Measurements from ENCODE around the gene GADL1.
A peak's percentile ranks its signal among the peaks of the same experiment; 100 is the strongest.

Gene GADL1

GRCh38 chr3:30811151-30811795 is 83.2 kb downstream of the GADL1 start:
- no peak for DNase-seq (ENCODE audit: low read depth in 2 of 2)

GRCh38 chr3:30810625-30811024 is 83.8 kb downstream of the GADL1 start:
- no peak for DNase-seq (ENCODE audit: low read depth in 2 of 2)

- DNase-seq (ENCODE audit: low read depth in 2 of 2) = no peak
These were observed 88.8 kb downstream of the GADL1 start for GRCh38 chr3:30805695-30806094.

- DNase-seq (ENCODE audit: low read depth in 2 of 2) = no peak
These were observed 89.5 kb downstream of the GADL1 start for GRCh38 chr3:30804984-30805383.

GRCh38 chr3:30795176-30795575 is 99.3 kb downstream of the GADL1 start:
- DNase-seq (ENCODE audit: low read depth in 2 of 2) = no peak

GRCh38 chr3:30793740-30794139 is 100.7 kb downstream of the GADL1 start:
- no peak for DNase-seq (ENCODE audit: low read depth in 2 of 2)

GRCh38 chr3:30790150-30790549 is 104.3 kb downstream of the GADL1 start:
- no peak for DNase-seq (ENCODE audit: low read depth in 2 of 2)

- no peak for DNase-seq (ENCODE audit: low read depth in 2 of 2)
These were observed 108.1 kb downstream of the GADL1 start for GRCh38 chr3:30786365-30786764.

- no peak for DNase-seq (ENCODE audit: low read depth in 2 of 2)
These were observed 114.7 kb downstream of the GADL1 start for GRCh38 chr3:30779686-30780287.

GRCh38 chr3:30778933-30779332 is 115.5 kb downstream of the GADL1 start:
- DNase-seq (ENCODE audit: low read depth in 2 of 2) = no peak

GRCh38 chr3:30777426-30778113 is 116.9 kb downstream of the GADL1 start:
- DNase-seq (ENCODE audit: low read depth in 2 of 2) = no peak

GRCh38 chr3:30776186-30776815 is 118.2 kb downstream of the GADL1 start:
- DNase-seq (ENCODE audit: low read depth in 2 of 2) = no peak

- DNase-seq (ENCODE audit: low read depth in 2 of 2) = no peak
These were observed 119.4 kb downstream of the GADL1 start for GRCh38 chr3:30775040-30775439.

- no peak for DNase-seq (ENCODE audit: low read depth in 2 of 2)
These were observed 120.4 kb downstream of the GADL1 start for GRCh38 chr3:30774062-30774461.

GRCh38 chr3:30770387-30770786 is 124.1 kb downstream of the GADL1 start:
- no peak for DNase-seq (ENCODE audit: low read depth in 2 of 2)

- peak; percentile 38 to 50 for DNase-seq (ENCODE audit: low read depth in 2 of 2)
These were observed 125.5 kb downstream of the GADL1 start for GRCh38 chr3:30768703-30769550.

GRCh38 chr3:30768046-30768445 is 126.4 kb downstream of the GADL1 start:
- DNase-seq (ENCODE audit: low read depth in 2 of 2) = no peak

- no peak for DNase-seq (ENCODE audit: low read depth in 2 of 2)
These were observed 127.9 kb downstream of the GADL1 start for GRCh38 chr3:30766522-30766921.

- DNase-seq (ENCODE audit: low read depth in 2 of 2) = no peak
These were observed 129.6 kb downstream of the GADL1 start for GRCh38 chr3:30764891-30765290.

- no peak for DNase-seq (ENCODE audit: low read depth in 2 of 2)
These were observed 130.2 kb downstream of the GADL1 start for GRCh38 chr3:30764281-30764680.

GRCh38 chr3:30761374-30761773 is 133.1 kb downstream of the GADL1 start:
- no peak for DNase-seq (ENCODE audit: low read depth in 2 of 2)

GRCh38 chr3:30760737-30761136 is 133.7 kb downstream of the GADL1 start:
- DNase-seq (ENCODE audit: low read depth in 2 of 2) = no peak
